NCI-H1048 (cell line): ENCODE measurements around the gene USP30.
"Not testable (repeated sequence)": the region's sequence is repeated elsewhere in the genome, so short reads cannot be mapped to it uniquely, and the experiment has no call there.

Experiments used
- DNase-seq: peaks from one replicate; lab custom pipeline; 2025; lab: John Stamatoyannopoulos, UW

The USP30 gene

GRCh38 chr12:109052097-109052413 is 321 bp upstream of the USP30 start:
- no peak for DNase-seq

DNA sequence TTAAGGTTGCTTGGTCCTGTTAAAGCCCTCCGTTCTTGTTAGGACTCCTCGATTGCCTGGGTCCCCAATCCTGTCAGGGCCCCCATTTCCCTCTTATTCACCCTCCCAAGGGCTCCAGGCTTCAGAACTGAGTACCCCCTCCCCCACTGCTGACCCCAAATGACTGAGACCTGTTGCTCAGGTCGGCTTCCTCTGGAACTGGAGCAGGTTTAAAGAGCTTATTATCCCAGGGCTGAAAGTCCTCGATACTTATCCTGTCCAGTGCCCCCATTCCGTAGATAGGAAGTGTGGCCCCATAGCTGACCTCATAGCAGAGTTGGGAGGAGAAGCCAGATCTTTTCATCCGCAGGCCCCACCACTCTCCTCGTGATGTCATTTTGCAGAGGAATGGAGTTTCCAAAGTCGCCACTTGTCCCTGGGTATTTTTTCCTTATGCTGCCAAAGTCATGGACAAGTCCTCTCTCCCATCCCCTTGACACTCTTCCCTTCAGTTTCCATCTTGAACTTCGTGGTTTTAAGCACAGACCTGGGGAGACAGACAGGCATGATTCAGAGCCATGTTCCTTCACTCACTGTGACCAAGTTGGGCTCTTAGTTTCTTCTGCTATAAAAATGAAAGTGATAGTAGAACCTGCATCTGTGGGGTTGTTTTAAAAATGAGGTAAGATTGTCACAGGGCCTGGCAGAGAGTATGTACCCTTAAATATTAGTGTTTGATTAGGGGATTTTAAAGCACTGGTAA is 1.2 kb downstream of the USP30 start:
- no peak for DNase-seq

GRCh38 chr12:109054124-109054513 is 1.7 kb downstream of the USP30 start:
- DNase-seq: not testable (repeated sequence)

DNA sequence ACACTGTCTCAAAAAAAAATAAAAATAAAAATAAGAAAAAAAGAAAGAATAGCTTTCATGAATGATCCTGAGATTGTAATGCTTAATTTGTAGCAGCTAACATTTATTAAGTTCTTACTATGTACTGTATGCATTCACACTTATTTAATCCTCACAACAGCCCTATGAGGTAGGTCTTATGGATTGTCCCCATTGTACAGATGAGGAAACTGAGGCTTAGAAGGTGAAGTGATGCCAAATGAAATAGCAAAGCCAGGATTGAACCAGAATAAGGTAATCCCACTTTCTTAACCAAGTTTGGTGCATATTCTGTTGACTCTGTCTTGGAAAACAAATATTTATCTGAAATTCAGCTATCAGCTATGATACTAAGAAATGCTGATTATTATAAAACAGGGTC is 2.1 kb downstream of the USP30 start:
- no peak for DNase-seq

- DNase-seq: no peak
These were observed 4.5 kb downstream of the USP30 start for GRCh38 chr12:109056891-109057290.

DNA sequence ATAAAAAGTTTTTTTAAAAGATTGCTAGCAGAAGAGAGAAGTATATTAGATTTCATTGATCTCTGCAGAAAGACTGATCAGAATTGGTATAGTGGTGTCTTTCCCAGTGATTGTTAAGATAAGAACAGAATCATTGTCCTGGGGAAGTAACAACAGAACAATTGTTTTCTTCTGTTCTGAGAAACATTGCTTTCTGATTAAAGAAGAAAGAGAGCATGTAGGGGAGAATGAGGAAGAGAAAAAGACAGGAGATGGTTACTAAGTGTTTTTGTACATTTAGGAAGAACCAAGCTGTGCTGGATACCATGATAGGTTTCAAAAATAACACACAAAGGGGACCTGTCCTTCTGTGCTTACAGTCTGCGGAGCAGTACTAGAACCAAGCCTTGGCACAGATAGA is 5.0 kb downstream of the USP30 start:
- DNase-seq: no peak

DNA sequence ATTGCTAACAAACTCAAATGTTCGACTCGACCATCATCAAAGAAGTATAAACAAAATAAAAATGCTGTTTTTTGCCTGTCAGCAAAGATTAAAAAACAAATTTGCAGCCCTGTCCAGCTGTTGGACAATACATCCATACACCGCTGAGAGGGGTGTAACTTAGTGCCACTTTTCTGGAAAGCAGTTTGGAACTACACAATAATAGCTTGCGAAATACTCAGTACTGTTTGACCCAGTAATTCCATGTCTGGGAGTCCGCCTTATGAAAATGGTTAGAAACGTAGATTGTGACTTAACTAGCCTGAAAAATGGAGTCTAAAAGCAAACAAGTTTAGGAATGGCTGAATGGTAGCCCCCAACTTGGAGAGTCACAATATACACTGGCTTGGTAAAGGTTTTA is 6.4 kb downstream of the USP30 start:
- DNase-seq: no peak

- no peak for DNase-seq
These were observed 11.8 kb downstream of the USP30 start for GRCh38 chr12:109064143-109064542.

DNA sequence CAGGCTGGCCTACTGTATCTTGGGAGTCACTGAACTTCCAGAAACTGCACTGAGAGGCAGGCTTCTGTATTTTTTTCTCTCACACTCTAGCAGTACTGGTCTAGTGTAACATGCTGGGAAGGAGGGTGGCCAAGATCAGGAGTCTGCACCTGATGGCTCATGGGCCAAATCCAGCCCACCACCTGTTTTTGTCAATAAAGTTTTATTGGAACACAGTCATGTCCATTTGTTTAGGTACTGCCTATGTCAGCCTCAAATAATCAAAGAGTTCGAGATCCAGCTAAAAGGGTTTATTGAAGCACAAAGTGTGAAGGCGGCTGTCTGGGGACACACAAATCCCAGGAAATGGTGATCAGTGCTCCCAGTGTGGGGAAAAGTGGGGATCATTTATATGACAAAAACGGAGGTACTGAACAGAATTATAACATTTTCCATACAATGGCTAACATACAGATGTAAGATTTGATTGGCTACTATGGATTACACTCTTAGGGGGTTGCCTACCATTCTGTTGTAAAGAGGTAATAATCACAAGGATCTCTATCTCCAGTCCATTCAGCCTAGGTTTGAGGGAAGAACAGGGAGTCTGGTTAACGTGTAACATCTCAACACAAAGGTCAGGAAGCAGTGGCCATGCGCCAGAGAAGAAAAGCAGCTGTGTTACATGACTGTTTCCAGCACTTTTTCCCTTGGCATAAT is 12.9 kb downstream of the USP30 start:
- no peak for DNase-seq

GRCh38 chr12:109065853-109066193 is 13.4 kb downstream of the USP30 start:
- no peak for DNase-seq

DNA sequence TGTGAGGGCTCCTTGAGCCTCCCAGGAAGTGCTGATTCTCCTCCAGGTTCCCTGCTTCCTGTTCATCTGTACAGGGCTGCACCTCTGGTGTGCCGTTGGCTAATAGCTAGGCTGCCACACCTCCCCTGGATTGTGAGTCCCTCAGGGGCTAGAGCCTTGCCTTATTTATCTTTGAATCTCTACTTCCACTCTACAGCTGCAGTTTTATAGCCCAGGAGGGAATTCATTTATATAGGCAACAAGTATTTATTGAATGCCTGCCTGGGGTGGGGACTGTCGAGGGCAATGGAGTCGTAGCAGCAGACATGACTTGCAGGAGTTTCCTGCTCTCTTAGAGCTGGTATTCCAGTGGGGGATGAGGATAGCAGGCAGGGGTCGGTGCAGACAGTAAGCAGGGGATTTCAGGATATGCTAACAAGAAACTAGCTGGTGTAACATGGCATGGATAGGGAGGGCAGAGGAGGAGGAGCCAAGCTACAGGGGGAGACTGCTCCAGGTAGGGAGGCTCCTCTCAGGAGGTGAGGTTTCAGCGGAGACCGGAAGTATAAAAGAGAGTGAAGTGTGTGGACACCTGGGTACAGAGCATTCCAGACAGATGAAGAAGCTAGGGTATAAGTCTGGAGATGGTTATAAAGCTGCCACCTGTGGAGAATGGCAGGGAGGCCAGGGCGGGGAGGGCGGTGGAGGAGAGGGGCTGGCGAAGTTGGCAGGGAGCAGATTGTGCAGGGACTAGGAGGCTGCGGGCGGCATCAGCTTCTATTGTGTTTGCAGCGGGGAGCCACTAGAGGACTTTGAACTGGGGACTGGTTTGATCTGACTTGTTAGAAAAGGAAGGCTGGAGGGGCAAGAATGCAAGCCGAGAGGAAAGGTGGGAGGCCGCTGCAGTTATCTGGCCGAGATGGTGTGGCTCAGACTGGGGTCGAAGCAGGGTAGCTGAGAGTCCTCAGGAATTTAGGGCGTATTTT is 17.2 kb downstream of the USP30 start:
- DNase-seq: no peak

DNA sequence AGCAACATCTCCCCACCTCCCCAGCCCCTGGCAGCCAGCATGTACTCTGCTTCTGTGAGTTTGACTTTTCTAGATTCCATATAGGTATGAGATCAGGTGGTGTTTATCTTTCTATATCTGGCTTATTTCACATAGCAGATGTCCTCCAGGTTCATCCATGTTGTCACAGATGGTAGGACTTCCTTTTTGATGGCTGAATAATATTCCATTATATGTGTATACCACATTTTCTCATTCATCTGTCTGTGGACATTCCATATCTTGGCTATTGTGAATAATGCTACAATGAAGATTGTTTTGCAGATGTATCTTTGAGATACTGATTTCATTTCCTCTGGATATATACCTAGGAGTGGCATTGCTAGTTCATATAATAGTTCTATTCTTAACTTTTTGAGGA is 22.5 kb downstream of the USP30 start:
- no peak for DNase-seq

DNA sequence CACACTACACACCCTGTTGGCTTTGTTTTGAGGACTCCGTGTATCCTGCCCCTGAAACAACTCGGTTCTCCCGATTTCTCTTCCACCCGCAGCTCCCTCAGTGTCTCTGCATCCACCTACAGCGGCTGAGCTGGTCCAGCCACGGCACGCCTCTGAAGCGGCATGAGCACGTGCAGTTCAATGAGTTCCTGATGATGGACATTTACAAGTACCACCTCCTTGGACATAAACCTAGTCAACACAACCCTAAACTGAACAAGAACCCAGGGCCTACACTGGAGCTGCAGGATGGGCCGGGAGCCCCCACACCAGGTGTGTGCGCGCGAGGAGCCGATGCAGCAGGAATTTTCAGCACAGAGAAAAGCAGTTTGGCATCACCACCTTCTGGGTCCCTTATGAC is 30.4 kb downstream of the USP30 start:
- DNase-seq: no peak

- DNase-seq: no peak
These were observed 32.0 kb downstream of the USP30 start for GRCh38 chr12:109084425-109084824.

GRCh38 chr12:109085590-109085989 is 33.2 kb downstream of the USP30 start:
- DNase-seq: no peak

GRCh38 chr12:109087250-109087649 is 34.9 kb downstream of the USP30 start:
- DNase-seq: no peak

GRCh38 chr12:109088818-109089217 is 36.4 kb downstream of the USP30 start:
- no peak for DNase-seq

DNA sequence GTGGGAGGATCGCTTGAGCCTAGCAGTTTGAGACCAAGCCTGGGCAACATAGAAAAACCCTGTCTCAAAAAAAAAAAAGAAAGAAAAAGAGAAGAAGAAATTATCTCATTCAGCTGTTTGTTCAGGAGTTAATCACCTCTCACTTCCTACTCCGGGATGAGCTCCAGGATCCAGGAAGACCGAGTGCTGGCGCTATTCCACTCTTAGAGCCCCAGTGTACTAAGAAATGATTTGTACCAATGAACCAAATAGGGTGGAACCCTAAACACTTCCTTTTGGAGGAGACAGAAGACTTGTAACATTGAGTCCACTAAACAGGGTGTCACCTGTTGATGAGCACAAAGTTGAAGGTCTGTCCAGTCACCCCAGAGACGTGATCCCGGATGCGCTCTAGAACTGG is 37.3 kb downstream of the USP30 start:
- DNase-seq: no peak

GRCh38 chr12:109092497-109093021 is 40.2 kb downstream of the USP30 start:
- DNase-seq: no peak

- DNase-seq: peak; percentile 87
These were observed 40.9 kb downstream of the USP30 start, which contains the start of gene ALKBH2 for GRCh38 chr12:109093022-109093918. ALKBH2 (minus strand) TSS chr12:109093472; CDS start chr12:109092786, 686 bp downstream.

- no peak for DNase-seq
These were observed 44.7 kb downstream of the USP30 start for GRCh38 chr12:109097140-109097434.
